GM18909 (cell line): Measurements from ENCODE around the gene EPS8L1.

Source experiments
- ATAC-seq: cut with Tn5 transposase; IDR thresholded peaks from one replicate; pipeline ENCODE4 v1.9.1; 2021; ENCODE audit warnings: mild to moderate bottlenecking; ENCODE audit not compliant: unreplicated experiment, poor library complexity

EPS8L1 gene

DNA sequence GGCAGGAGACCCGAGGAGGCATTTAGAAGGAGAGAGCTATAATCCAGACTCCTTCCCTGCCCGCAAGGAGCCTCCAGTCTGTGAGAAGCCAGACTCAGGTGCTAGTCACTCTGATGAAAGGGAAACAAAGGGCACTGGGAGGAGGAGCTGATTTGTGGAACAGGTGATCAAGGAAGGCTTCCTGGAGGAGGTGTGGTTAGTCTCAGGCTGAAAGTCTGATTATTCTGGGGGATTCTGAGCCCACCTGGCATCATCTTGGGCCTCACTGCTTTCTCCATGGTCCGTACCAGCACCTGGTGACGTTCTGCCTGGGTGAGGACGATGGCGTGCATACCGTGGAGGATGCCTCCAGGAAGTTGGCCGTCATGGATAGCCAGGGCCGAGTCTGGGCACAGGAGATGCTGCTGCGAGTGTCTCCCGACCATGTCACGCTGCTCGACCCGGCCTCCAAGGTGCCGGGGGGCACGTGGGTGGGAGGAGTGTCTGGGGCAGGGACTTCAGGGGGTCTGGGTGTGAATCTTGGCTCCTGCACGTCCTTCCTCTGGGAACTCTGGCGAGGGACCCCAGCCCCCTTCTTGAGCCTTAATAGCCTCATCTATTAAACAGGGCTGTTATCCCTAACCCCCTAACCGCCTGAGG is 3.9 kb downstream of the EPS8L1 start:
- ATAC-seq, result no peak

DNA sequence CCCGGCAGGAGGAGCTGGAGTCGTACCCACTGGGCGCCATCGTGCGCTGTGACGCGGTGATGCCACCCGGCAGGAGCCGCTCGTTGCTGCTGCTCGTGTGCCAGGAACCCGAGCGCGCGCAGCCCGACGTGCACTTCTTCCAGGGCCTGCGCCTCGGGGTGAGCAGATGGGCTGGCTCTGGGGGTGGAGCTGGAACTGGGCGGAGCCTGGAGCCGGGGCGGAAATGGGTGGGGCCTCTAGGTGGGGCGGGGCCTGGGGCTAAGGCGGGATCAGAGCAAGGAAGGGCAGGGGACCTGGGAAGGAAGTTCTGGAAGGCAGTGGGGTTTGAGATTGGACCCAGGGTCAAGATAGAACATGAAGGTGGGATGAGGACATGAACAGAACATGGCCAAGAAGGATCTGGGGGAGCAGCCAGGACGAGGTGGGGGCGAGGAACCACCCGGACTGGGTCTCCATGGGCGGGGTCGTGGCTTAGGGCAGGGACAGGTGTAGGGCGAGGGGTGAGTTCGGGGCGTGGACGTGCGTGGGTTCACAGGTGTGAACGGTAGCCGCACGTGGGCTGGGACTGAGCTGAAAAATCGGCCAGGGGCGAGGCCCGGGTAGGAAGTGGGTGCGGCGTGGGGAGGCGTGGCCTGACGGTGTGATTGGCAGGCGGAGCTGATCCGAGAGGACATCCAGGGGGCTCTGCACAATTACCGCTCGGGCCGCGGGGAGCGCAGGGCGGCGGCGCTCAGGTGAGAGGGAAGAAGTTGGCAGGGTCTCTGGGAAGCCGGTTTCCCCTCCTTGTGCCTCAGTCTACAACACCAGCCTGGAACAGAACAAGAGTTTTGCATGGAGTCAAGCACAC is 4.7 kb downstream of the EPS8L1 start:
- no peak for ATAC-seq

DNA sequence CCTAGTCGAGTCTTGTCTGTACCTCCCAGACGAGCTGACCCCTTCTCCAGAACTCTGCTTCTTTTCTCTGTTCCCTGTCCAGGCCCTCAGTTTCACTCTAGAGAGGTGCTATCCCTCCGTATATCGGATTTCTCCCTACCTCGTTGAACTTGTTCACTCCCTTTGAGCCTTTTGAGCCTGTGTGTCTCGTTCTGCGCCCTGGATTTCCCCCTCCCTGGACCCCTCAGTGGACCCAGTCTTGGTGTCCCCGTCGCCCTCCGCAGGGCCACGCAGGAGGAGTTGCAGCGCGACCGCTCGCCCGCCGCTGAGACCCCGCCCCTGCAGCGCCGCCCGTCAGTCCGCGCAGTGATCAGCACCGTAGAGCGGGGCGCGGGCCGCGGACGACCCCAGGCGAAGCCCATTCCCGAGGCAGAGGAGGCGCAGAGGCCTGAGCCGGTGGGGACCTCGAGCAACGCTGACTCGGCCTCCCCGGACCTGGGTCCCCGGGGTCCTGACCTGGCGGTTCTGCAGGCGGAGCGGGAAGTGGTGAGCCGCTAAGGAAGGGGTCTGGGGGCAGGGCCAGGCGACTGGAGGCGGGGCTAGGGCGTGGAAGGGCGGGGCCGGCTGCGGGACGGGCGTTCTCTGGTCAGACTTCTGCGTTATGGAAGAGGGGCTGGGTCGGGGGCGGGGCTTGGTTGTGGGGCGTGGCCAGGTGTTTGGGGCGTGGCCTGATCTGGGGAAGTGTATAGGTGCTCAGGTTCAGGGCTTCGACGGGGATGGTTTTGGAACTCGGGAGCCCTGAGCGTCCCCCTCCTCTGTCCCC is 5.5 kb downstream of the EPS8L1 start:
- no peak for ATAC-seq

DNA sequence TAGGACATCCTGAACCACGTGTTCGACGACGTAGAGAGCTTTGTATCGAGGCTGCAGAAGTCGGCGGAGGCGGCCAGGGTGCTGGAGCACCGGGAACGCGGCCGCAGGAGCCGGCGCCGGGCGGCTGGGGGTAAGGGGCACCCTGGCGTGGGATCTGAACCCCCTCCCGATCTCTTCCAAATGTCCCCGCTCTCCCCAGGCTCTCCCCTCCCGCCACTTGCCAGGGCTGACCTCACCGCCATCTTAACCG is 6.0 kb downstream of the EPS8L1 start:
- ATAC-seq, result no peak

DNA sequence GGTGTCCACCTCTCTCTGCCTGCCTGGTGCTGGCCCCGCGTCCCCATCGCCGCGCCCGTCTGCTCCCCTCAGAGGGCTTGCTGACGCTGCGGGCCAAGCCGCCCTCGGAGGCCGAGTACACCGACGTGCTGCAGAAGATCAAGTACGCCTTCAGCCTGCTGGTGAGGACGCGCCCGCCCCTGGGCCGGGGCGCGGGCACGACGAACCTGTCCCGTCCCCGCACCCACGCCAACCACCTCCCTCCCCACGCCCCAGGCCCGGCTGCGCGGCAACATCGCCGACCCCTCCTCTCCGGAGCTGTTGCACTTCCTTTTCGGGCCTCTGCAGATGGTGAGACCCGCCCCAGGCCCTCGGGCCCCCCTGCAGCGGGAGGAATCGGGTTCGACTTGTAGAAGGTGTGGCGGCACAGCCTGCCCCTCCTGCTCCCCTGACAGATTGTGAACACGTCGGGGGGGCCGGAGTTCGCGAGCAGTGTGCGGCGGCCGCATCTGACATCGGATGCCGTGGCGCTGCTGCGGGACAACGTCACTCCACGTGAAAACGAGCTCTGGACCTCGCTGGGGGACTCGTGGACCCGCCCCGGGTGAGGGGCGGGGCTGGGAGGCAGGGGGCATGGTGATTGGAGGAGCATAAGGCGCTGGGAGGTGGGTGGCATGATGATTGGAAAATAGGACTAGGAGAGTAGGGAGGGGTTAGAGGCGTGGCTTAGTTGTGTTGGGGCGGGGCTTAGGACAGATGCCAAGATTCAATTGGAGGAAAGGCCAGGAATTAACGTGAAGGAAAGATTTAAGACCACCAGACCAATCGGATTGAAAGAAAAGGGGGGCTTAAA is 6.6 kb downstream of the EPS8L1 start:
- no peak for ATAC-seq

DNA sequence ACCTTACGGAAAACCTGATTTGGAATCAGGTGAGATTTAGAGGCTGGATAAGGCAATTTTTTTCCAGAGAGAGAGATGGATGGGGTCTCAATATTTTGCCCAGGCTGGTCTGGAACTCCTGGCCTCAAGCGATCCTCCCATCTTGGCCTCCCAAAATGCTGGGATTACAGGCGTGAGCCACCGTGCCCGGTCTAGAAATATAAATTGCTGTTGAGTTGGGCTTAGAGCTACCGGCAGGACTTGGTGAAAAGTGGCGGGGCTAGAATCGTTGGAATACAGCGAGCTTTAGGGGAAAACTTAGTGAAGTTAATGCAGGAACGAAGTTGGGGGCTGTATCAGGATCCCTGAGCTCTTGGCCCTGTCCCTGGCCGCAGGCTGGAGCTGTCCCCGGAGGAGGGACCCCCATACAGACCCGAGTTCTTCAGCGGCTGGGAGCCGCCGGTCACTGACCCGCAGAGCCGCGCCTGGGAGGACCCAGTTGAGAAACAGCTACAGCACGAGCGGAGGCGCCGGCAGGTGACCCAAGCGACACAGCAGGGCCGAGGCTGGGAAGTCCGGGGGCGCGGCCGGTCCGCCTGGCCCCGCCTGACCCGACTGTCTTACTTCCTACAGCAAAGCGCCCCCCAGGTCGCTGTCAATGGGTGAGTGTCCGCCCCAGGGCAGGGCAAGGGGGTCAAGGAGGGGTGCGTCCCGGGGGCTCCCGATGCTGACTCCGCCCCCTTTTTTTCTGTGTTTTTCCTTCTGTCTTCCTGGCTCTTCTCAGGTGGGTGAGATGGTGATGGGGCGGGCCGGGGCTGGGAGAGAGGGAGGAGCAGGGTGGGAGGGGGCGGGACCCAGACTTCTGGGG is 7.6 kb downstream of the EPS8L1 start:
- ATAC-seq, result no peak

DNA sequence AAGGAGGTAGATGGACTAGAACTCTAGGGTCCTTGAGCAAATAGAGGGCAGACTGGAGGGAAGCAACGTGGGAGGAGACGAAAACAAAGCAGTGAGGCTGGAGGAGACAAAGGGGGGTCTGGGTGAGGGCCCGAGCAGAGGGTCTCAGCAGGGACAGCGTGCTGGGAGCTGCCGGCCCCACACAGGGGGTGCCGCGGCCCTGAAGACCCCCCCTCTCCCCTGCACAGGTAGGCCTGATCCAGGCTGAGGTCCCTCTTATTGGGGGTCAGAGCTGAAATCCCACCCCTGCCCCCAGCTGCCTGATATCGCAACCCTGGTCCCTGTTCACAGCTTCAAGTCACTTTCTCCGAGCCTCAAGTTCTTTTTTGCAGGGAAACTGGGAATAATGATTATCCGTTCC is 8.7 kb downstream of the EPS8L1 start:
- no peak for ATAC-seq

DNA sequence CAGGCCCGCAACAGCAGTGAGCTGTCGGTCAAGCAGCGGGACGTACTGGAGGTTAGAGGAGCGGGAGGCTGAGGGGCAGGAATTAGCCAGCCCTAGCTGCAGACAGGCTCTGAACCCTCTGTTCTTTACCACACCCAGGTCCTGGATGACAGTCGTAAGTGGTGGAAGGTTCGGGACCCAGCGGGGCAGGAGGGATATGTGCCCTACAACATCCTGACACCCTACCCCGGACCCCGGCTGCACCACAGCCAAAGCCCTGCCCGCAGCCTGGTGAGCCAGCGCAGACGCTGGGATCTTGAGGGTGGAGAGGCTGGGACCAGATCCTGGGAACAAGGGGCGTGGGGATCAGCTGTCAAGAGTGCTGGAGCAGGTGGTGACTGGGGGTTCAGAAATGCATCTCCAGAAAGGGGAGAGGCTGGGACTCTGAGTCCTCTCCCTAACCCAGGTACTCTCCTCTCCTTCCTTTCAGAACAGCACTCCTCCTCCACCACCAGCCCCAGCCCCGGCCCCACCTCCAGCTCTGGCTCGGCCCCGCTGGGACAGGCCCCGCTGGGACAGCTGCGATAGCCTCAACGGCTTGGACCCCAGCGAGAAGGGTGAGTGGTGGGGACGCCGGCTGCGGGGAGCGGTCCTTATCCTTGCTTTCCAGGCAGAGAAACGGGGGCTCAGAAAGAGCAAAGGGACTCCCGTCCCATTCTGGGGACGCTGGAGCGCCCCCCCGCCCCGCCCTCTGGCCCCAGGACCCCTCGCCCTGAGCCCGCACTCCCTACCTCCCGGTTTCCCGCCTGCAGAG is 10.4 kb downstream of the EPS8L1 start:
- no peak for ATAC-seq

DNA sequence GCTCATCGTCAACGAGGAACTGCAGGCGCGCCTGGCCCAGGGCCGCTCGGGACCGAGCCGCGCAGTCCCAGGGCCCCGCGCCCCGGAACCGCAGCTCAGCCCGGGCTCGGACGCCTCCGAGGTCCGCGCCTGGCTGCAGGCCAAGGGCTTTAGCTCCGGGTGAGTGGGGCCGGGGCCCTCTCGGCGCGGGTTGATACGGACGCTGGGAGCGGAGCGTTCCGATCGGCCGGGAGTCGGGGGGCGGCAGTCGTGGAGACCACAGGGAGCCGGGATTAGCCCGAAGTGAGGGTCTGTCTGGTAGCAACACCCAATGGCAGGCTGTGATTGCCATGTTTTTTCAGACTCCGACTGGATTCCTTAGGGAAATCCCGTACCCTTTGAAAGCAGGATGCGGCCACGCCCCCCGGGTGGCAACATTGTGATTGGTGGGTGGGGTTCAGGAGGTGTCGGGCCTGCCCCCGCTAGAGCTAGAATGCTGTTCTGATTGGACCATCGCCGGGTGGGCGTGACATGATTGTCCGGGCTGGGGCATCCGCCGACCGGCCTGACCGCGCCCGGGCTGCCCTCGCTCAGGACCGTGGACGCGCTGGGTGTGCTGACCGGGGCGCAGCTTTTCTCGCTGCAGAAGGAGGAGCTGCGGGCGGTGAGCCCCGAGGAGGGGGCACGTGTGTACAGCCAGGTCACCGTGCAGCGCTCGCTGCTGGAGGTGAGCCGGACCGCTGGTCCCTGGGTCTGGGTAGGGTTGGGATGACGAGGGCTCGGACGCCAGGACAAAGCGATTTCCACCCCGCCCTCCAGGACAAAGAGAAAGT is 11.3 kb downstream of the EPS8L1 start:
- ATAC-seq, result no peak

DNA sequence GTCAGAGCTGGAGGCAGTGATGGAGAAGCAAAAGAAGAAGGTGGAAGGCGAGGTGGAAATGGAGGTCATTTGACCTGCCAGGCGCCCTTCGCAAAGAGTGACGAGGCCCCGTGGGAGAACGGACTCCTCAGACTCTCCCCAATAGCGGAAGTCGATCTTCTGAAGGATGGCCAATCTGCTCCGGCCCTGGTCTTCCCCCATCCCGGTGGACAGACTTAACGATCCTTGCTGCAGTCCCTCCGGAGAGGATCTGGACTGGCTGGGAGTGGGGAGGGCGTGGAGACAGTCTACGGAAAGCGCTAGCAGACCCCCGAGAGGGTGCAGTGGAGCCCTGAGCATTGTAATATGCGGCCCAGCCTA is 11.9 kb downstream of the EPS8L1 start:
- ATAC-seq, result no peak

DNA sequence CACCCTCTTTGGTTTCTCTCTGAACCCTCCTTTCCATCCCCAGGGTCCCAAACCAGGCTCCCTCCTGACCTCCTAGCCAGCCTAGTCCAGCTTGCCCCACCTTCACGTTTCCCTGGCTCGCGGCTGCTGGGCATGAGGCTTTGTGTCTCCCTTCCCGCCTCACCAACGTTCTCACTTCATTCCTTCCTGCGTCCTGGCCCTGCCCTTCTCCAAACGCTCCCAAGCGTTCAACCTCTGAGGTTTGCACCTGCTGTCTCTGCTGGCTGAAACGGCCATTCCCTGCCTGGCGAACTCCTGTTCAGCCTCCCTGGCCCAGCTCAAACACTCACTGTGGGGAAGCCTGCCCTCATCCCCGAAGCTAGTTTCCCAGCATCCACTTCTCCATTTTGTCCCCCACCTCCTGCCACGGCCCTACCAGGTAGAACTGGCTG is 12.4 kb downstream of the EPS8L1 start:
- ATAC-seq, result no peak

DNA sequence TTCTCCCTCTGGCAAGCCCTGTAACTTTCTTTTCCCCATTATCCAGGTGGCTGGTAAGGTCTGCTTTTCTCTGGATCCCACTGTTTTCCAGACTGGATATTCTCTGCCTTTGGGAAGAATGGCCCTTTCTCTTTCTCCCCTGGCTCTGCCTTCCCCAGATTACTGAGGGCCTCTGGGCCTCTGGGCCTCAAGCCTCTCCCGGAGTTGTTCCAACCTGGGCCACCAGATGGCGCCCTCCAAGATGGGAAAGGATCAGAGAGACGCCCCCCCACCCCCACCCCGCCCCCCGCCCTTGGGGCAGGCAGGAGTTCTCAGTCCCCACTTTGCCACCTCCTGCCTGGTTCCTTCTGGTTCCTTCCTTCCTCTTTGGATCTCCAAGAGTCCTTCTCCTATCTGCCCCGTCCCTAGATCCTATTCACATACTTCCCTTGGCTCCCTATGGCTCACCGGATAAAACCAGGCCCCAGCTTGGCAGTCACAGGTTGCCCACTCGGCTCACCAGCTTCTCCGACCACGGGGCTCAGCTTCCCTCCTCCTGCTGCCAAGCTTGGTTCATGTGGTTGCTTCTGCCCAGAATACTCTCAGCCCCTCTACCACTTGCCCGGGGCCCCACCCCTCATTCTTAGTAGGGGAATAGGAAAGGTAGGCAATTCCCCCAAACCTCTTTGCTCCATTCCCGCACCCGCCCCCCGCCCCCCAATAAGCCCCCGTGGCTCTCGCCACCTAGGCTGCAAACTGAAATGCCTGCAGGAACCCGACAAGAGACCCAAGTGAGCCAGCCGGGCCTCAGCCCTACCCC is 13.1 kb downstream of the EPS8L1 start:
- no peak for ATAC-seq

DNA sequence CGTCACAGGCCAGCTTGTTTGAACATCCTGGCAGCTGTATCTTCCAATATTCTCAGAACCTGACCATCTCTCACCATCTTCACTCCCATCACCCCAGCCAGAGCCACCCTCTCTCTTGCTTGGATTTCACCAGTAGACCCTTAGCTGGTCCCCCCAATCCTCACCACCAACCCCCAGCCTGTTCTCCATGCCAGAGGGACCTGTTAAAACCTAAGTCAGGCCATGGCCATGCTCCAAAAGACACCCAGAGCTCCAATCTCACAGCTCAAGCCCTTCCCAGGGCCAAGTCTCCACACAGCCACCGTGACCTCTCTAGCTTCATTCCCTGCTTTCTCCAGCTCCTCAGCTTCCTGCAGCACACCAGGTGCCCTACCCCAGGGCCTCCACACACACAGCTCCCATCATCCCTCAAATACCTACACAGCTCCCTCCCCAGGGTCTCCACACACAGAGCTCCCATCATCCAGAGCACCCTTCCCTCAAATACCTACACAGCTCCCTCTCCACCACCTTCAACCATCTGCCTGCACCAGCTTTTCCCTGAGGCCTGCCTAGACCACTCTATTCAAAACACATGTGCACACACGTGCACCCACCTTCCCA is 13.8 kb downstream of the EPS8L1 start:
- ATAC-seq, result no peak

DNA sequence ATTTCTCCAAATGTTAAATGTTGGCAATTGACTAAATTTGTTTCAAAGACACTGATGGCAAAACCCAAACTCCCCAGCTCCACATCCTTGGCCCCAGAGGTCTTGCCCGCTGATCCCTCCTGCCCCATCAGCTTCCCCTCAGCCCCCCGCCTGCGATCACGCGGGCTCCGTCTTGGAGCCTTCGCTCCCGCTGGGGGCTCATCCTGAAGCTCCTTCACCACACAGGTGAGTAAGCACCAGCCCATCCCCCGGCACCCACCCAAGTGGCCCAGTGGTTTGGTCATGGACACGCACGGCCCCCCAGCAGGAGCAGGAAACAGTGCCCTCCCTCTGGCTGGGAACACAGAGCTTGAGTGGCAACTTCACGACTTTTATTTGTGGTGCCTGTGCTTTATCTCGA is 14.9 kb downstream of the EPS8L1 start:
- ATAC-seq, result no peak

DNA sequence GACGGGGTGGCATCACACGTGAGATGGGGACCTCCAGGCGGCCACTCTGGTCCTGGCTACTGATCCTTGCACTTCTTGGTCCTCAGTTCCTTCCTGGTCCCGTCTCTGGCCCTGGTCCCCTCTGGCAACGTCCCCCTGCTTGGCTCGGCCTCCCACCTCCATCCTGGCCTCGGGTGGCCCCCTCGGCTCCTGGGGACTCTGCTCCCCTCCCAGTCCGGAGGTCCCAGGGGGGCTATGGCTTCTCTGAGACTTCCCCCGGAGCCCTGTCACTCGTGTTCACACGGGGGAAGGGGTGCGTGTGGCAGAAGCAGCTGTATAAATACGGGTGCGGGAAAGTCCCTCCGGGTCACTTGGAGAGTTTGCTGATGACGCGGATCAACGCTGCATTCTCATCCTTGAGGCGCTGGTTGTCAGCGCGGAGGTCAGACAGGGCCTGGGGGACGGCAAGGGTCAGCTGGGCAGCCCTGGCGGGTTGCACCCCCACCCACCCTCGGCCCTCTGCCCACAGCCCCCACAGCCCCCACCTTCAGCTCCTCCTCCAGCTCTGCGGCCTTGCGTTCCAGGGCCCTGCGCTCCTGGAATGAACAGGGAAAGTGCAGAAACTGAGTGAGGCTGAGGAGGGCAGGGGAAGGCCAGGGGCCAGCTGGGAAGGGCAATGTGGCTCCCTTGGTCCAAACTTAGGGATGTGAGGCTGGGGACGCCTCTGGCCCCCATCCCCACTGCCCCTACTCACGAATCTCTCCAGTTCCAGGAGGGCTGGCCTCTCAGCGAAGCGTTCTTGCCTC is 15.6 kb downstream of the EPS8L1 start:
- ATAC-seq, result no peak

DNA sequence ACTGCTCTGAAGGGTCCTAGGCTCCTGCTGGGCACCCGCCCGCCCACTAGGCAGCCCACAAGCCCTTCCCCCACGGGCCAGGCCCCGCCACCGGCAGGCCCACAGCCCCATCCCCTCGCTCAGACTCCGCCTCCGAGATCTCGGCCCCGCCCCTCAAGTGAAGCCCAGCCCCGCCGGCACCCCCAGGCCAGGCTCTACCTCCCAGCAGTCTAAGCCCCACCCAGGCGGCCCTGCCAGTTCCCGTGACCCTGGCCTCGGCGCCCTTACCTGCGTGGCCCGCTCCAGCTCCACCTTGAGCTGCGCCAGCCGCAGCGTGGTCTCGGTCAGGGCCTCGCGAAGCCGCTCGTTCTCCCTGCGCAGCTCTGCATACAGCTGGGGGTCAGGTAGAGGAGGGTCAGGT is 16.3 kb downstream of the EPS8L1 start:
- ATAC-seq, result no peak
